H1 (cell line): Measurements from ENCODE around the gene FARP2.

Source experiments
- CBX5 ChIP-seq: fragments of 300-800, 300-1000 bp; sonication (generic); IDR thresholded peaks from 2 replicates; pipeline ENCODE4 v1.7.1; 2016; ENCODE audit warnings: antibody characterized with exemption, low read length, low read depth
- CTCF ChIP-seq, 3 experiments: IDR thresholded peaks; 1 replicate in 2 of 3; 2 replicates in 1 of 3; pipeline versions ENCODE4 v1.5.1 to v1.6.1; 2011; ENCODE audit warnings: low read length in 3 of 3, mild to moderate bottlenecking in 3 of 3, inconsistent platforms in 2 of 3, low read depth in 1 of 3, moderate library complexity in 1 of 3; ENCODE audit not compliant: insufficient read depth in 1 of 3; ENCODE audit errors: control extremely low read depth in 1 of 3
- E2F6 ChIP-seq: IDR thresholded peaks from 2 replicates; pipeline ENCODE4 v1.6.1; 2012; ENCODE audit warnings: inconsistent platforms
- EP300 ChIP-seq, 2 experiments: IDR thresholded peaks; 1 replicate in 1 of 2; 2 replicates in 1 of 2; pipeline ENCODE4 v1.6.1; 2011 to 2012; ENCODE audit warnings: low read depth in 2 of 2, low read length in 2 of 2, mild to moderate bottlenecking in 2 of 2, borderline replicate concordance in 1 of 2, inconsistent platforms in 1 of 2, moderate library complexity in 1 of 2
- FOSL1 ChIP-seq: IDR thresholded peaks from 2 replicates; pipeline ENCODE4 v1.6.1; 2011; ENCODE audit warnings: mild to moderate bottlenecking, low read depth, low read length, moderate library complexity; ENCODE audit not compliant: insufficient read depth
- GABPA ChIP-seq: IDR thresholded peaks from 2 replicates; pipeline ENCODE4 v1.6.1; 2011; ENCODE audit warnings: mild to moderate bottlenecking, low read length, moderate library complexity, borderline replicate concordance; ENCODE audit not compliant: insufficient read depth
- KDM5A ChIP-seq: fragments of 200-600 bp; IDR thresholded peaks from 2 replicates; pipeline ENCODE4 v1.7.1; 2012; ENCODE audit warnings: mild to moderate bottlenecking, low read length, inconsistent platforms, mixed read lengths
- NANOG ChIP-seq: IDR thresholded peaks from 2 replicates; pipeline ENCODE4 v1.6.1; 2011; ENCODE audit warnings: low read length, low read depth, mild to moderate bottlenecking, inconsistent platforms; ENCODE audit not compliant: insufficient read depth, poor library complexity, severe bottlenecking
- POLR2A ChIP-seq, 2 experiments: IDR thresholded peaks; 1 replicate in 1 of 2; 2 replicates in 1 of 2; pipeline ENCODE4 v1.6.1; 2011; ENCODE audit warnings: low read depth in 2 of 2, low read length in 2 of 2, mild to moderate bottlenecking in 2 of 2; ENCODE audit errors: control extremely low read depth in 1 of 2
- POLR2AphosphoS5 ChIP-seq: IDR thresholded peaks from 2 replicates; pipeline ENCODE4 v1.6.1; 2011; ENCODE audit warnings: low read depth, low read length
- SP2 ChIP-seq: IDR thresholded peaks from 2 replicates; pipeline ENCODE4 v1.6.1; 2012; ENCODE audit warnings: mild to moderate bottlenecking, low read length, inconsistent platforms
- TAF7 ChIP-seq: optimal IDR thresholded peaks from 2 replicates; pipeline ENCODE3; 2011; ENCODE audit warnings: low read depth, mild to moderate bottlenecking, inconsistent platforms, low read length, moderate library complexity, borderline replicate concordance
- USF2 ChIP-seq: IDR thresholded peaks from 2 replicates; pipeline ENCODE4 v1.6.1; 2011; ENCODE audit warnings: low read length, improper control_type of control experiment

GRCh38 chr2:241310917-241311566 is 45.0 kb upstream of the FARP2 start:
- TF ChIP-seq CTCF (IDR thresholded peaks at IDR 0.05; ENCODE audit: control extremely low read depth in 1 of 3, insufficient read depth in 1 of 3, low read depth in 1 of 3, low read length in 3 of 3) (no peak), POLR2A (IDR thresholded peaks at IDR 0.05; ENCODE audit: control extremely low read depth in 1 of 2, low read depth in 2 of 2, low read length in 2 of 2) (no peak), E2F6 (no peak), USF2 (no peak), EP300 (IDR thresholded peaks at IDR 0.05; ENCODE audit: borderline replicate concordance in 1 of 2, low read depth in 2 of 2, low read length in 2 of 2) (no peak), TAF7 (no peak), KDM5A (no peak), POLR2AphosphoS5 (no peak), CBX5 (no peak), GABPA (no peak), NANOG (no peak), SP2 (no peak), FOSL1 (no peak)
